PC-3 (cell line): ENCODE results near the gene IZUMO4. TPM values are rescaled to one million over a fixed set of nuclear protein-coding genes. Genes with fewer than 3 reads are reported as not detected.
"Not testable (repeated sequence)": the region's sequence is repeated elsewhere in the genome, so short reads cannot be mapped to it uniquely, and the experiment has no call there.

Experiments
- ATAC-seq: fragments of 200-7000 bp; cut with Tn5 transposase; 2 replicates; pipeline ENCODE4 v1.9.1; 2020; ENCODE audit warnings: mild to moderate bottlenecking, moderate library complexity
- BruUV-seq: library from RNA; stranded (reverse); fragments of 400-500 nt; replicated peaks from 2 replicates; lab custom pipeline; 2021; lab: Mats Ljungman, UMichigan
- CTCF ChIA-PET: fragments of 300-600 bp; sonication (Branson Sonifier 250); formaldehyde crosslinking; loops from one replicate; lab custom pipeline; 2022; ENCODE audit warnings: antibody characterized with exemption; lab: Charles Lee
- POLR2A ChIA-PET: fragments of 300-600 bp; sonication (Branson Sonifier 250); formaldehyde crosslinking; loops from one replicate; lab custom pipeline; 2022; ENCODE audit warnings: antibody characterized with exemption; ENCODE audit not compliant: unreplicated experiment; lab: Charles Lee
- DNase-seq: peaks from one replicate; pipeline ENCODE4 v3.0.0-alpha.2; 2015
- H2AFZ ChIP-seq: fragments of 300-600 bp; sonication (generic); 2 replicates; pipeline ENCODE4 v1.6.0; 2016; ENCODE audit warnings: antibody characterized with exemption, low read length
- H3F3A ChIP-seq: fragments of 300-600 bp; sonication (generic); one replicate; pipeline ENCODE4 v1.6.0; 2017; ENCODE audit warnings: antibody characterized with exemption, low read length, control low read depth, mild to moderate bottlenecking; ENCODE audit not compliant: unreplicated experiment
- H3K27ac ChIP-seq: fragments of 300-600 bp; sonication (generic); 2 replicates; pipeline ENCODE4 v1.5.1; 2016; ENCODE audit warnings: mild to moderate bottlenecking, low read length
- H3K27me3 ChIP-seq: fragments of 300-600 bp; sonication (generic); 2 replicates; pipeline ENCODE4 v1.6.1; 2016; ENCODE audit warnings: low read length, mixed read lengths
- H3K36me3 ChIP-seq: fragments of 300-600 bp; sonication (generic); 2 replicates; pipeline ENCODE4 v1.6.1; 2016; ENCODE audit warnings: low read depth, mixed run types, low read length, mixed read lengths
- H3K4me1 ChIP-seq: fragments of 300-600 bp; sonication (generic); 2 replicates; pipeline ENCODE4 v1.5.1; 2016; ENCODE audit warnings: low read length; ENCODE audit not compliant: insufficient read depth
- H3K4me2 ChIP-seq: fragments of 300-600 bp; sonication (generic); 2 replicates; pipeline ENCODE4 v1.6.0; 2016; ENCODE audit warnings: low read length
- H3K4me3 ChIP-seq: fragments of 300-600 bp; sonication (generic); 2 replicates; pipeline ENCODE4 v1.5.1; 2016; ENCODE audit warnings: mild to moderate bottlenecking, low read length, mixed read lengths
- H3K79me2 ChIP-seq: fragments of 300-600 bp; sonication (generic); 2 replicates; pipeline ENCODE4 v1.6.1; 2017; ENCODE audit warnings: low read length, mixed read lengths
- H3K9ac ChIP-seq: fragments of 300-600 bp; sonication (generic); 2 replicates; pipeline ENCODE4 v1.6.0; 2016; ENCODE audit warnings: mild to moderate bottlenecking, low read length
- H3K9me2 ChIP-seq: fragments of 300-600 bp; sonication (generic); replicated peaks from 2 replicates; pipeline ENCODE4 v1.6.1; 2016; ENCODE audit warnings: mixed run types, low read length, mixed read lengths
- H3K9me3 ChIP-seq: fragments of 300-600 bp; sonication (generic); 2 replicates; pipeline ENCODE4 v1.6.1; 2016; ENCODE audit warnings: low read length, mixed read lengths
- H4K20me1 ChIP-seq: fragments of 300-600 bp; sonication (generic); 2 replicates; pipeline ENCODE4 v1.6.1; 2016; ENCODE audit warnings: low read length, mixed read lengths
- EZH2 ChIP-seq: fragments of 300-600 bp; sonication (generic); IDR thresholded peaks from one replicate; pipeline ENCODE4 v1.6.1; 2017; ENCODE audit warnings: antibody characterized with exemption, mild to moderate bottlenecking, low read length; ENCODE audit not compliant: unreplicated experiment
- EZH2phosphoT487 ChIP-seq: fragments of 300-600 bp; sonication (generic); IDR thresholded peaks from 2 replicates; pipeline ENCODE4 v1.6.1; 2018; ENCODE audit warnings: mild to moderate bottlenecking, antibody characterized with exemption, low read length, borderline replicate concordance
- intact Hi-C: fragments of 100-400 bp; cut with micrococcal nuclease; formaldehyde crosslinking; loops from 2 replicates; pipeline ENCODE4 v1.9.0; 2023
- total RNA-seq: library from RNA; depleted of rRNA; stranded (reverse); fragments of >200 nt; gene quantifications from 2 replicates; pipeline ENCODE4 v1.2.3, GENCODE V29; 2014
- TF ChIP-seq, protein P1 (sequence below): fragments of 300-600 bp; sonication (generic); conservative IDR thresholded peaks from 2 replicates; pipeline ENCODE4 v1.5.1; 2017; ENCODE audit warnings: antibody characterized with exemption, low read depth, mild to moderate bottlenecking, low read length

Gene IZUMO4
- total RNA-seq, 1 experiment from 2014 or later, result 3.6 TPM

DNA sequence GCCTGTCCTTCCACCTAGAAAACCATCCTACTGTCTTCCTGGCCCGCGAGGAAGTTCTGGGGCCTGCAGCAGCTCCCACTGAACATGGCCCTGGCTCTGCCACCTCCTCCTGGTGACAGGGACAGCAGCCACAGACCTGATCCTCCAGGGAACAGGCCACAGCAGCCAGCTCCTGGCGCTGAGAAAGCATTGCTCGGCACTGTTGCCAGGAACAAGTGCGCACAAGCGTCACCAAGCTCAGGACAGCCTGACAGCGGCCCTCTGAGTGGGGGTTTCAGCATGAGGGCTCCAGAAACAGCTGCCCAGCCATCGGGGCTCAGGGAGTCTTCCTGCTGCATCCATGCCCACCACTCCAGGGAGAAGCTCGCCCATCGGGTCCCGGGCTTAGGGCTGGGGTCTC lies 32.8 kb downstream of the IZUMO4 start:
- Histone ChIP-seq H3K9me2 (no peaks in the 10 kb centered on the region), H3K27me3 (no peaks in the 10 kb centered on the region), H3F3A (no peaks in the 10 kb centered on the region), H3K9ac (no peak overlapping the region), H3K9me3 (no peaks in the 10 kb centered on the region), H3K4me3 (no peak overlapping the region), H4K20me1 (no peaks in the 10 kb centered on the region), H3K4me1 (no peaks in the 10 kb centered on the region), H2AFZ (no peak overlapping the region), H3K27ac (no peak overlapping the region), H3K4me2 (no peak overlapping the region), H3K36me3 (peaks cover 7% of the 10 kb centered on the region; the same call in 1 of the 2 replicates), H3K79me2 (no peaks in the 10 kb centered on the region)
- ChIA-PET CTCF (no interaction called here), POLR2A (no interaction called here)
- DNase-seq, result no peak
- intact Hi-C loops, result no loop called here
- no TSS peak for BruUV-seq
- no peak for ATAC-seq
- TF ChIP-seq, protein P1, sequence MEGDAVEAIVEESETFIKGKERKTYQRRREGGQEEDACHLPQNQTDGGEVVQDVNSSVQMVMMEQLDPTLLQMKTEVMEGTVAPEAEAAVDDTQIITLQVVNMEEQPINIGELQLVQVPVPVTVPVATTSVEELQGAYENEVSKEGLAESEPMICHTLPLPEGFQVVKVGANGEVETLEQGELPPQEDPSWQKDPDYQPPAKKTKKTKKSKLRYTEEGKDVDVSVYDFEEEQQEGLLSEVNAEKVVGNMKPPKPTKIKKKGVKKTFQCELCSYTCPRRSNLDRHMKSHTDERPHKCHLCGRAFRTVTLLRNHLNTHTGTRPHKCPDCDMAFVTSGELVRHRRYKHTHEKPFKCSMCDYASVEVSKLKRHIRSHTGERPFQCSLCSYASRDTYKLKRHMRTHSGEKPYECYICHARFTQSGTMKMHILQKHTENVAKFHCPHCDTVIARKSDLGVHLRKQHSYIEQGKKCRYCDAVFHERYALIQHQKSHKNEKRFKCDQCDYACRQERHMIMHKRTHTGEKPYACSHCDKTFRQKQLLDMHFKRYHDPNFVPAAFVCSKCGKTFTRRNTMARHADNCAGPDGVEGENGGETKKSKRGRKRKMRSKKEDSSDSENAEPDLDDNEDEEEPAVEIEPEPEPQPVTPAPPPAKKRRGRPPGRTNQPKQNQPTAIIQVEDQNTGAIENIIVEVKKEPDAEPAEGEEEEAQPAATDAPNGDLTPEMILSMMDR, result no peak
- TF ChIP-seq EZH2 (no peak), EZH2phosphoT487 (no peak)

DNA sequence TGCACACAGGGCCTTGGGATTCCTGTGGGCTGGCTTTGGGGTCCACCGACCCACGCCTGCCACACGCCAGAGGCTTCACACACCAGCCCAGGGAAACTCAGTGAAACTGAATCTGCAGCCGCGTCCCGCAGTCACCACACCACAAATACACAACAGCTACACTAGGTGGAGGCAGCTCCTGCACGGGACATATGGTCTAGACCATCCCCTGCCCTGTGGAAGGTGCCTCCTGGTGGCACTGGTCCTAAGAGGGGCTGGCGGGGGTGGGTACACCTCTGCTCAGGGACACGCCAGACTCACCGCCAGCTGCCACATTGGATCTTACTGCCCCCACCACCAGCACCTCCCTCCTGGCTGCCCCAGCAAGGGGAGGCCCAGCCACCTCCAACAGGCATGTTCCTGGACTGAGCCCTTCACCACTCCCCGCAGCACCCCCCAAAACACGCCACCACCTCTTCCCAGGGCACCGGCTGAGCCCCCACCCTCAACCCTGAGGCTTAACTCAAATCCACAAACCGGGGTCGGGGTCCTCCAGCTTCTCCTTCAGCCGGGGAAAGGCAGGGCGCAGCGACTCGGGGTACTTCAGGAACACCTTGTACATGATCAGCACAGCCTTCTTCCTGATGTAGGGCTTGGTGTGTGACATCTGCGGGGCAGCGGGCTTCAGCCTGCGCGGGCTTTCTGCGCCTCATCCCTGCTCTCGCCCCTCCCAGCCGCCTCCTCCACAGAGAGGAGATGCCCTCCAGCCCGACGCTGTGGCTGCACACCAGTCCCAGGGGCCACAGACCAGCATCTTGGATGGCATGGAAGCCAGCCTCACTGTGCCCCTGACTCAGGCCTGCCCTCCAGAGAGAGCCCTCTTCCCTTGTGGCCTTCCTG lies 33.4 kb downstream of the IZUMO4 start:
- Histone ChIP-seq H3K27me3 (no peaks in the 10 kb centered on the region), H4K20me1 (no peaks in the 10 kb centered on the region), H3K79me2 (no peaks in the 10 kb centered on the region), H3K4me3 (no peak overlapping the region), H3K4me1 (no peaks in the 10 kb centered on the region), H3K9me2 (no peaks in the 10 kb centered on the region), H3K9me3 (no peaks in the 10 kb centered on the region), H3K36me3 (peaks cover 7% of the 10 kb centered on the region; the same call in 1 of the 2 replicates), H3F3A (no peaks in the 10 kb centered on the region), H3K27ac (no peak overlapping the region), H3K4me2 (no peak overlapping the region), H3K9ac (no peak overlapping the region), H2AFZ (no peak overlapping the region)
- BruUV-seq, result no TSS peak
- intact Hi-C loops, result no loop called here
- TF ChIP-seq EZH2phosphoT487 (no peak), EZH2 (no peak)
- TF ChIP-seq, protein P1, result no peak
- no peak for ATAC-seq
- ChIA-PET POLR2A (no interaction called here), CTCF (no interaction called here)
- DNase-seq, result no peak

DNA sequence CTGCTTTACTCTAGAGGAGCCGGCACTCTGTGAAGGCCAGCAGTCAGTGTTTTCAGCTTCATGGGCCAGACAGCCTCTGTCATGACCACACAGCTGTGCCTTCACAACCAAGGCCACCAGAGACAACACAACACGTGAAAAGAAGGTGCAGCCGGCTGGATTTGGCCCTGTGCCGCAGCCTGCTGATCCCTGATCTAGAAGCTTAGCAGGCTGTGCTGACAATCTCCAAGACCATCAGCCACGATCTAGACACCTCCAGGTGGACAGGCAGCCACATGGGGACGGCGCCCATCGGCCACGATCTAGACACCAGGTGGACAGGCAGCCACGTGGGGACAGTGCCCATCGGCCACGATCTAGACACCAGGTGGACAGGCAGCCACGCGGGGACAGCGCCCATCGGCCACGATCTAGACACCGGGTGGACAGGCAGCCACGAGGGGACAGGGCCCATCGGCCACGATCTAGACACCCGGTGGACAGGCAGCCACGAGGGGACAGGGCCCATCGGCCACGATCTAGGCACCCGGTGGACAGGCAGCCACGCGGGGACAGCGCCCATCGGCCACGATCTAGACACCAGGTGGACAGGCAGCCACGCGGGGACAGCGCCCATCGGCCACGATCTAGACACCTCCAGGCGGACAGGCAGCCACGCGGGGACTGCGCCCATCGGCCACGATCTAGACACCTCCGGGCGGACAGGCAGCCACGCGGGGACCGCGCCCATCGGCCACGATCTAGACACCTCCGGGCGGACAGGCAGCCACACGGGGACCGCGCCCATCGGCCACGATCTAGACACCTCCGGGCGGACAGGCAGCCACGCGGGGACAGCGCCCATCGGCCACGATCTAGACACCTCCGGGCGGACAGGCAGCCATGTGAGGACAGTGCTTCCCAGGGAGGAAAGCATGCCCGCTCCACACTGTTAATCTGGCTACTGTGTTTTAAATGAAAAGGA lies 34.6 kb downstream of the IZUMO4 start:
- H3K36me3 ChIP-seq, intact Hi-C loops, H3K9ac ChIP-seq, H3K79me2 ChIP-seq, POLR2A ChIA-PET, H3K4me2 ChIP-seq, ATAC-seq, H3K27me3 ChIP-seq, H3K9me3 ChIP-seq, H4K20me1 ChIP-seq, CTCF ChIA-PET, H2AFZ ChIP-seq, H3K9me2 ChIP-seq, H3K4me1 ChIP-seq, H3K4me3 ChIP-seq, BruUV-seq, DNase-seq, H3F3A ChIP-seq, H3K27ac ChIP-seq: not testable (repeated sequence)
